ENCODE measurements around the gene ZBTB39. TPM values are rescaled to one million over a fixed set of nuclear protein-coding genes. Genes with fewer than 3 reads are reported as not detected.

The ZBTB39 gene
- total and polyA plus RNA-seq, 2 of the 8 experiments (the other 6 are each of a cell fraction or from before 2014, with no cell fraction given), result 19.3 to 25.0 TPM

- FAIRE-seq, result no peak
- no peak for TF ChIP-seq CREB1 (IDR thresholded peaks at IDR 0.05)
- TF ChIP-seq ATF2 (IDR thresholded peaks at IDR 0.05; ENCODE audit: low read length), result no peak
- no peak for TF ChIP-seq SUZ12 (IDR thresholded peaks at IDR 0.05; ENCODE audit: low read length)
Measured at GRCh38 chr12:56987011-56987410, 19.3 kb downstream of the ZBTB39 start.

More at GRCh38 chr12:56987011-56987410, 19.3 kb downstream of the ZBTB39 start:
- Histone ChIP-seq H3K23ac (ENCODE audit: insufficient read length) (no peak overlapping the region), H3K27ac (ENCODE audit: low read depth, low read length) (no peak overlapping the region), H2AFZ (ENCODE audit: low read length) (peak overlapping the region; percentile 81), H2BK20ac (ENCODE audit: low read length) (no peak overlapping the region), H2BK5ac (ENCODE audit: low read depth, low read length) (no peak overlapping the region), H4K20me1 (replicated peaks in 1 of 2; ENCODE audit: control insufficient read depth in 1 of 2, insufficient read depth in 2 of 2, low read length in 2 of 2) (no peaks in the 10 kb centered on the region), H4K91ac (replicated peaks; ENCODE audit: insufficient read length, low read length) (no peak overlapping the region), H3K4me1 (replicated peaks in 1 of 4; ENCODE audit: control insufficient read depth in 3 of 4, insufficient read depth in 4 of 4, low read length in 3 of 4) (peaks cover 0 to 3% (median under 1%) of the 10 kb centered on the region in 4 experiments; a peak in 2 of 7 replicates), H3K4ac (replicated peaks; ENCODE audit: insufficient read length, low read depth, low read length) (no peak overlapping the region), H4K8ac (ENCODE audit: extremely low read depth, insufficient read depth, low read length) (no peak overlapping the region), H3K14ac (ENCODE audit: insufficient read length) (no peak overlapping the region), H3K23me2 (ENCODE audit: low read depth, low read length) (no peaks in the 10 kb centered on the region), H3K79me1 (ENCODE audit: low read depth, low read length) (no peaks in the 10 kb centered on the region), H2BK15ac (ENCODE audit: low read length) (0 out of 2 replicates have a peak overlapping the region, but pooled peaks have one; percentile 83), H3K79me2 (ENCODE audit: control insufficient read depth in 1 of 2, insufficient read depth in 2 of 2, low read length in 2 of 2) (no peaks in the 10 kb centered on the region), H4K5ac (ENCODE audit: insufficient read length, low read depth, low read length) (no peak overlapping the region), H3K4me2 (ENCODE audit: insufficient read depth in 1 of 2, low read depth in 2 of 2, low read length in 2 of 2) (no peak overlapping the region), H3K9ac (replicated peaks in 1 of 4; ENCODE audit: extremely low read depth in 1 of 4, low read depth in 3 of 4, low read length in 3 of 4) (no peak overlapping the region), H2BK12ac (ENCODE audit: low read depth, low read length) (no peak overlapping the region), H3K9me3 (ENCODE audit: insufficient read depth in 2 of 2, low read depth in 1 of 2, low read length in 1 of 2) (no peaks in the 10 kb centered on the region), H3K27me3 (replicated peaks in 1 of 4; ENCODE audit: control insufficient read depth in 3 of 4, extremely low read depth in 1 of 4, insufficient read depth in 3 of 4, low read length in 3 of 4) (no peaks in the 10 kb centered on the region), H2AK5ac (ENCODE audit: low read depth, low read length) (no peak overlapping the region), H2BK120ac (replicated peaks; ENCODE audit: low read depth, low read length) (no peak overlapping the region), H3K18ac (ENCODE audit: extremely low read depth, low read length) (no peak overlapping the region), H3K4me3 (ENCODE audit: extremely low read depth in 1 of 4, insufficient read depth in 2 of 4, low read depth in 3 of 4, low read length in 4 of 4) (no peak overlapping the region), H3K36me3 (ENCODE audit: control insufficient read depth in 2 of 4, insufficient read depth in 4 of 4, low read length in 3 of 4) (no peaks in the 10 kb centered on the region), H3K56ac (replicated peaks; ENCODE audit: insufficient read length, low read depth, low read length) (no peak overlapping the region)
- ChIA-PET CTCF (ENCODE audit: partially characterized antibody) (interaction anchor here (0.6 to 4.5 kb wide), 40 partner anchors 8 to 235 kb away, joined by 3 to 56 read pairs (median 5); partner anchors contain the start of genes HSD17B6, MYO1A, PRIM1 and SDR9C7), POLR2A (ENCODE audit: partially characterized antibody) (interaction anchor here (1.2 kb wide), 1 partner anchor 229 kb away, joined by 5 read pairs; no protein-coding TSS in a partner anchor)
- peak in 1 of 2 experiments; percentile 33 for DNase-seq (ENCODE audit: low read depth in 1 of 2, low spot score in 2 of 2)

All from H1 (cell line).